K562 (cell line): ENCODE results near the gene CTDSP1. TPM values are rescaled to one million over a fixed set of nuclear protein-coding genes. Genes with fewer than 3 reads are reported as not detected.

Experiments used
- CAMTA2 ChIP-seq: fragments of 250-450 bp; sonication (Bioruptor Pico); conservative IDR thresholded peaks from 2 replicates; pipeline ENCODE4 v1.5.1; 2022
- DIDO1 ChIP-seq: fragments of 450-650 bp; IDR thresholded peaks from 2 replicates; pipeline ENCODE4 v1.6.1; 2016; ENCODE audit warnings: low read depth, missing biosample characterization, missing genetic modification characterization
- E2F5 ChIP-seq: sonication (generic); formaldehyde crosslinking; IDR thresholded peaks from 2 replicates; pipeline ENCODE4 v1.8.0; 2022; ENCODE audit warnings: mild to moderate bottlenecking, missing genetic modification reagents
- ESRRA ChIP-seq: fragments of 450-650 bp; IDR thresholded peaks from 2 replicates; pipeline ENCODE4 v1.6.1; 2014; ENCODE audit warnings: low read depth, mild to moderate bottlenecking, moderate library complexity, borderline replicate concordance
- EZH2 ChIP-seq: IDR thresholded peaks from 2 replicates; pipeline ENCODE4 v1.6.1; 2012; ENCODE audit warnings: low read depth, mild to moderate bottlenecking, inconsistent platforms, low read length, borderline replicate concordance
- FOXA1 ChIP-seq: fragments of 450-650 bp; IDR thresholded peaks from 2 replicates; pipeline ENCODE4 v1.6.1; 2016; ENCODE audit warnings: mild to moderate bottlenecking, borderline replicate concordance
- GATAD2B ChIP-seq: fragments of 450-650 bp; IDR thresholded peaks from 2 replicates; pipeline ENCODE4 v1.6.1; 2017; ENCODE audit warnings: mild to moderate bottlenecking, borderline replicate concordance
- MTF1 ChIP-seq: fragments of 250-450 bp; sonication (Bioruptor Pico); IDR thresholded peaks from 2 replicates; pipeline ENCODE4 v1.9.0; 2021; ENCODE audit warnings: moderate library complexity, mild to moderate bottlenecking, inconsistent platforms, borderline replicate concordance
- POLR2G ChIP-seq: fragments of 200-400 bp; formaldehyde crosslinking; IDR thresholded peaks from 2 replicates; pipeline ENCODE4 v1.6.1; 2017; ENCODE audit warnings: low read depth, mild to moderate bottlenecking, antibody characterized with exemption, low read length, moderate library complexity
- REST ChIP-seq, 2 experiments: fragments of 450-650 bp; formaldehyde crosslinking in 1 of 2; IDR thresholded peaks; 2 replicates each; pipeline versions ENCODE4 v1.4.0 to v1.6.1; 2014 to 2020; ENCODE audit warnings: mild to moderate bottlenecking in 2 of 2, borderline replicate concordance in 1 of 2, low read depth in 1 of 2
- STAT5B ChIP-seq: fragments of 250-450 bp; sonication (Bioruptor Pico); IDR thresholded peaks from 2 replicates; pipeline ENCODE4 v1.8.0; 2021; ENCODE audit warnings: mild to moderate bottlenecking, inconsistent platforms
- TSC22D4 ChIP-seq: fragments of 450-650 bp; IDR thresholded peaks from 2 replicates; pipeline ENCODE4 v1.6.1; 2016; ENCODE audit warnings: missing genetic modification characterization, missing biosample characterization, control low read depth
- ZBTB34 ChIP-seq: fragments of 250-450 bp; sonication (Bioruptor Pico); IDR thresholded peaks from 2 replicates; pipeline ENCODE4 v1.8.0; 2021; ENCODE audit warnings: mild to moderate bottlenecking, moderate library complexity
- ZZZ3 ChIP-seq: fragments of 450-650 bp; IDR thresholded peaks from 2 replicates; pipeline ENCODE4 v1.6.1; 2016; ENCODE audit warnings: antibody characterized with exemption, mild to moderate bottlenecking, moderate library complexity
- polyA plus RNA-seq, 8 experiments: library from polyadenylated mRNA; depleted of rRNA in 4 of 8; stranded (reverse) in 5 of 8; unstranded in 3 of 8; fragments of >200 nt; fragmentation: Nextera tagmentation in 2 of 8; fragmentation: Illumina TruSeq in 1 of 8; extraction: Ambion mirVana in 2 of 8; extraction: Trizol in 1 of 8; gene quantifications; 2 replicates each; pipeline versions ENCODE4 v1.2.1 to v1.2.3, GENCODE V29; 2011 to 2014; ENCODE audit warnings: inconsistent platforms in 1 of 8, missing spikeins in 1 of 8
- total RNA-seq, 7 experiments: library from RNA; depleted of rRNA in 6 of 7; stranded (reverse); fragments of >200 nt in 6 of 7; fragmentation: Illumina TruSeq in 2 of 7; extraction: Trizol in 2 of 7; gene quantifications; 2 replicates each; pipeline versions ENCODE4 v1.2.1 to v1.2.3, GENCODE V29; 2011 to 2021; ENCODE audit warnings: low replicate concordance in 1 of 7

The CTDSP1 gene
- total and polyA plus RNA-seq, 9 of the 15 experiments (the other 6 are each of a cell fraction or from before 2014, with no cell fraction given): 2.4 to 74.8 (median 45.8) TPM

- TF ChIP-seq ZBTB34 (CRISPR knock-in tag) (no peak), ZZZ3 (no peak), POLR2G (no peak), MTF1 (CRISPR knock-in tag) (no peak), EZH2 (no peak), CAMTA2 (CRISPR knock-in tag) (no peak), DIDO1 (tag) (no peak), E2F5 (no peak), FOXA1 (no peak), GATAD2B (no peak), STAT5B (CRISPR knock-in tag) (no peak), TSC22D4 (tag) (no peak), REST (IDR thresholded peaks at IDR 0.05; ENCODE audit: borderline replicate concordance) (peak; percentile 15; the same call in 1 of the 2 replicates), REST (CRISPR knock-in tag; IDR thresholded peaks at IDR 0.05; ENCODE audit: low read depth) (no peak), ESRRA (peak; percentile 74)
Measured at GRCh38 chr2:218422403-218423086, 22.9 kb downstream of the CTDSP1 start (continued).
